UCSD-AML1 (cell line): ENCODE measurements around the gene KCNIP4.
A peak's percentile ranks its signal among the peaks of the same experiment; 100 is the strongest.

Source experiments
- DNase-seq: peaks from one replicate; lab custom pipeline; 2025; ENCODE audit not compliant: unreplicated experiment; lab: John Stamatoyannopoulos, UW

The KCNIP4 gene

DNA sequence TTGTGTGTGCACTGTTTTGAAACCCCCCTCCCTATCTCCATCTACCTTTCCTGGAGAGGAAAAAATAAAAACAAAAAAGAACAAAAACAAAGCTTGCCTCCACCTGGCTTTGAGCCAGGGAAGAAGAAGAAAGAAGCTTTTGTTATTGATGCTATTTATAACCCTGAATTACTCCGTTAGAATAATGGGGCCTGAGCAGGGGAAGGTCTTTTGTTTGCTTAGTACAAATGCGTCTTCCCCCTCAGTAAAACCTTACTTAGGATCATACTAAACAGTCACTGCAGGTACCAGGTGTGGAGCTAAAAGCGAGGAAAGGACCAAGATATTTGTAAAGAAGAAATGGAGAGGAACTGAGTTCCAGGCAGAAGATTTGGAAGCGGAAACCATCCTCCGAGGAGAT lies 352.1 kb downstream of the KCNIP4 start:
- DNase-seq: no peak

DNA sequence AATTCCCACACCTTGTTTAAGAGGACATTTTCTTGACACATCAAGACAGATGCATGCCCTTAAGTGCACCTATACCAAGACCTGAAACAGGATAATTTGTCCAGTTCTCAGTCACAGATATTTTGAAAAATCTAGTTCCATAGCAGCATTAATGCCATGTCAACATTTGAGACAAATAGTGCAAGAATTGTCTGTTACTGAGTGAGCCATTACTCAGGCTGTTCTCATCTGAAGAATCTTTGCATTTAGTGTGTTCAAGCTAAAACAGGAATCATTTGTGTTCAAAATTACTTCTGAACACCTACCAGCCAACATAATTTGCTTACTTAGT lies 354.9 kb downstream of the KCNIP4 start:
- no peak for DNase-seq

DNA sequence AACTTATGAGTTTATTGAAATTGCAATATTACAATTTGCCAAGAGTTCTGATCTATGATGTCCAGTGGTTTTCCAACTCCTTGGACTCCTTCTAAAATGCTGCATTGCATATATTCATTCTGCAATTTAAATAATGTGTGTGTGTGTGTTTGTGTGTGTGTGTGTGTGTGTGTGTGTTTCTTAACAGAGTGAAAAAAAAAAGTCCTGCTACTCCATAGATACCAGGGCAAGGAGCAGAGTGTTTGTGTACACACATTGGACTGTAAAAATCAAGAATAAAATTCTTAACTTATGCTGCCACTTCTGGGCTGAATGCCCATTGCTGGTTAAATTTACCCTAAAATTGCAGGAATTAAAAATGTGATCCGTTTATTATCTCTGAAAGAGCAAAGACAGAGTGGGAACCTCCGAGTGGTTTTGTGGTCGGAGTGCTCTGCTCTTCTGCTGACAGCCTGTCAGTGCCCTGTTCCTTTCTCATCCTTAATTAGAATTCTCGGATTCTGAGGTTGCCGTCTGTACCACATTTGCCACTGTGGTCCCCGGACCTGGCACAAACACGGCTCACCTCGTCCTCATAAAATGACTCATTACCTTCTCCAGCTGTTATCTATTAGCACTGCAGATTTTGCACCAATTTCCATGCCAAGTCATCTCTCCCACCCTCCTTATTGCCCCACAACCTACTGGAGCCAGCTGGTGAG lies 355.5 kb downstream of the KCNIP4 start:
- no peak for DNase-seq

DNA sequence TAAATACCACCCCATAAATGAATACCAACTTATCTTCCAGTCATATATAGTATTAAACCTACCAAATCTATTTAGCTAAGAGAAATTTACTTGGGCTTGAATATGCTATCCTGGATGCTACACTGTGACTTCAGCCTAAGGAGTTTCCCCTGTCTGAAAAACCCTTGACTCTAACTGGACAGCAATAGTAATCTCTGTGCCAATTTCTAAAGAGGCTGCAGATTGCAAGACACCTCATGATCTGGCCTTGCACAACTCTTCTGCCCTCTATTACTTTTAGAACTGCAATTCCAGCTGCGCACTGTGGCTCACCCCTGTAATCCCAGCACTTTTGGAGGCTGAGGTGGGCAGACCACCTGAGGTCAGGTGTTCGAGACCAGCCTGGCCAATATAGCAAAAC lies 371.5 kb downstream of the KCNIP4 start:
- DNase-seq: no peak

DNA sequence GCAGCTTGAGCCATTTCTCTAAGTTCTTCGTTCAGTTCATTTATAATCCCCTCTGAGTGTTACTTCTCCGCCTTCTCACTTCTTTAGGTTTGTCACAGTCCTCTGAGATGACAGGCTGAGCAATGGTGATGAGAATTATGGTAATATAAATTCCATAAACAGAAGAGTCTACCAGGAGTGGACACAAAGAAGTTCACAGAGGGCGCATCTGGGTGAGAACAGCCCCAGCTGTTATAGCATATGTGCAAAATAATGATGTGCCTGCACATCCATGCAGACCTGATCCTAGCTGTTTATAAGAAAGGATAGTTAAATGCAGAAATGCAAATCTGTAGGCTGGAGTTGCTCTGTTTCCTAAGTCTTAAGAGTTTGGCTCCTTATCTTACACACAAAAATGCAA lies 377.5 kb downstream of the KCNIP4 start:
- no peak for DNase-seq

DNA sequence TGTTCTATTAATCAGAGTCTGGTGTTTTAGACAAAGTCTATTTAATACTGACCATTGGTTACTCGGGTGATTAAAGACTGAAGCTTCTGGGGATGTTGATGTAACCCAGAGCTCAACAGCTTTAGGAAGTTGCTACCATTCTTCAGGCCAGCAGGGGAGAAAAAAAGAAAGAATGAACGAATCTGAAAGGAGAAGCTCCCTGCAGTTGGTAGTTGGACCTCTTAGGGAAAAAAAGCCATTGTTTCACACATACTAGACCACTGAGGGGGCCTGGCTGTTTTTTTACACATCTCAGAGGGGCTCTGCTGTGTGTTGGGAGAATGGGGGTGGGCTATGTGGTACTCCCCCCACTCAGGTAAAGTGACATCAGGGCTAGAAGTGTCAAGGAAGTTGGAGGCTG lies 378.9 kb downstream of the KCNIP4 start:
- DNase-seq: no peak

GRCh38 chr4:21555083-21555482 lies 393.5 kb downstream of the KCNIP4 start:
- no peak for DNase-seq

GRCh38 chr4:21554500-21554899 lies 394.1 kb downstream of the KCNIP4 start:
- peak; percentile 5 for DNase-seq

GRCh38 chr4:21554066-21554465 lies 394.5 kb downstream of the KCNIP4 start:
- DNase-seq: no peak

DNA sequence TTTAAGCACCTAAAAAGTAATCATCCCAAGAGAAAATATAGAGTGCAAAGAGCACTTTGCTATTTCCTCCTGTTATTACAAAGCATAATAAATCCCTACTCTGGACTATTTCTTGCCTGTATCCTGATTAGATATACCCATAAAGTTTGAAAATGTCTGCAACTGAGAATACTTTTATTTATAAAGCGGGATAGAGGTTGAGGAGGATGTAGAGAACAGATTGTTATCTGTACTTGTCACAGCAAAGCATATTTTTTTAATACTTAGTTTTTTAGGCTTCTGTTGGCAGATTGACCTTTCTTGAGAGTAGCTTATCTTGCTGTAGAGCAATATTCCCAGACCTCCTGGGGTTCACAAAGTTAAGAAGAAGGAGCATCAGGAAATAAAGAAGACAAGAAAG lies 396.1 kb downstream of the KCNIP4 start:
- DNase-seq: no peak

DNA sequence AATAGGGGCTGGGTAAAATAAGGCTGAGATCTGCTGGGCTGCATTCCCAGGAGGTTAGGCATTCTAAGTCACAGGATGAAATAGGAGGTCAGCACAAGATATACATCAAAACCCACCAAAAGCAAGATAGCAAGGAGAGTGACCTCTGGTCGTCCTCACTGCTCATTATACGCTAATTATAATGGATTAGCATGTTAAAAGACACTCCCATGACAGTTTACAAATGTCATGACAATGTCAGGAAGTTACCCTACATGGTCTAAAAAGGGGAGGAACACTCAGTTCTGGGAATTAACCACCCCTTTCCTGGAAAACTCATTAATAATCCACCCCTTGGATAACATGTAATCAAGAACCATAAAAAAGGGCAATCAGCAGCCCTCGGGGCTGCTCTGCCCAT lies 403.6 kb downstream of the KCNIP4 start:
- no peak for DNase-seq

DNA sequence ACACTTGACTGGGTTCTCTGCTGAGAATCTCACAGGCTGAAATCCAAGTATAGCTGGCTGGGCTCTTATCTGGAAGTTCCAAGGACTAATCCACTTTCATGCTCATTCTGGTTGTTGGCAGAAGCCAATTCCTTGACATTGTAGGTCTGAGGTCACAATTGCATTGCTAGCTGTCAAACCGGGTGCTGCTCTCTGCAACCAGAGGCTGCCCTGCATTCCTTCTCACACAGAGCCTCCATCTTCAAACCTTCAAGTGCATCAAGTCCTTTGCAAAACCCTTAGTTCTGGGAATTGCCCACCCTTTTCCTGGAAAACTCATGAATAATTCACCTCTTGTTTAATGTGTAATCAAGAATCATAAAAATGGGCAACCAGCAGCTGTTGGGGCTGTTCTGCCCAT lies 404.2 kb downstream of the KCNIP4 start:
- DNase-seq: no peak

- no peak for DNase-seq
Observed at GRCh38 chr4:21543514-21543913, 405.1 kb downstream of the KCNIP4 start.

DNA sequence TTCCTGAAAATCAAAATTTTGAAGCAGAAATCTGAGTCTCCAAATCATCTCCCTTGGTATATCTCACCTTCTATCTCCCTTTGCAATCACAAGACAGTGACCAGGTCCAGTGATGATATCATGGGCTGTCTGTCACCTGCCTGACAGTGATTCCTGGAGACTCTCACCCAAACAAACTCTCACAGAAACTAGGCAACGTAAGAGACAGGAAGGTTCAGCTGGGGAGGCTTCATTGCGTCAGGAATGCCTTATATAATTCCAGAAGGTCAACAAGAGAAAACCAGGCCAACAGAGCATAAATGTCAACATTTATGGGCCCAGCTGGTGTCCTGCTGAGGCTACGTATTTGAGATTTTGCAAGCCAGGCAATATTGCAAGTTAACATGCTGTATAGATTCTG lies 412.7 kb downstream of the KCNIP4 start:
- no peak for DNase-seq

GRCh38 chr4:21531048-21531447 lies 417.5 kb downstream of the KCNIP4 start:
- no peak for DNase-seq

GRCh38 chr4:21529214-21529613 lies 419.4 kb downstream of the KCNIP4 start:
- DNase-seq: no peak

DNA sequence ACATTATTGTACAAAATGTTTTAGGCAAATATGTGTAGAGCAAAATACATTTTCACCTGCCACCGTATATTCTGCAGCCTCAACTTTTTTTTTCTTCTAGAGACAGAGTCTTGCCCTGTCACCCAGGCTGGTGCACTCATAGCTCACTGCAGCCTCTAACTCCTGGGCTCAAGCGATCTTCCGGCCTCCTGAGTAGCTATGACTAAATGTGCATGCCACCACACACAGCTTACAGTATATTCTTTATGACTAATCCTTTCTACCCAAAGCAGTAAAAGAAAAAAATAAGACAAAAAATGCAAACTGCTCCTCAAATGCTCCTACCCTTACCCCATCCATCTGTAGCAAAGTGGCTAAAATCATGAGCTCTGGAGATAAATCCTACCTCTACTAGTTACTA lies 426.3 kb downstream of the KCNIP4 start:
- DNase-seq: no peak

DNA sequence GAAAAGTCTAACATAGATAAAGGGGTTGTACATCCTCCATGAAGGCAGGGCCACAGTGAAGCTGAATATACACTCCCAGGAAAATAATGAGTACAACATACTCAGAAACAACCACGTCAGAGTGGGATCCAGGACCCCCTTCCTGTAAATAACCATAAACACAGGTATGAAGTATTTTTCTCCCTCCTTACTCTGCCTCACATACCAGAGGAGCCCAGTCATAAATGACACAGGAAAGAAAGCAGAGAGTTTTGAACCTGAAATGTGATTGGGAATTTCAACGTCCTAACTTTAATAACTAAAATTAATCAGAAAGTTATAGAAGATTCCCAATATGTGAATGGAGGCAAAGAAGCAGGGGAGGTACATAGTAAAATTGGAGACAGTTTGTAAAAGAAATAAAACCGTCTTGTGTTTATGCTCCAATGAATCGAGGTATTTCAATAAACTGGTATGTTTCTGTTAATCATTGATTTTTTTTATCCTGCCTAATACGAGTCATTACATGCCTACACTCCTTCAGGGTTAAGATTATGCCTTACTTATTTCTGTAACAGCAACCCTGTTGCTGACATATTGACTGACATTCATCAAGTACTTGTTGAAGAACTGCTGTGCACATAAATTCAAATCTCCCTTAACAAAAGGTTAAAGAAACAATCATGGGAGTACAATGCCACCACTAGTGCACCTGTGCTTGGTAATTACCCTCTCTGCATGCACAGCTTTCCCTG lies 431.3 kb downstream of the KCNIP4 start:
- DNase-seq: no peak

DNA sequence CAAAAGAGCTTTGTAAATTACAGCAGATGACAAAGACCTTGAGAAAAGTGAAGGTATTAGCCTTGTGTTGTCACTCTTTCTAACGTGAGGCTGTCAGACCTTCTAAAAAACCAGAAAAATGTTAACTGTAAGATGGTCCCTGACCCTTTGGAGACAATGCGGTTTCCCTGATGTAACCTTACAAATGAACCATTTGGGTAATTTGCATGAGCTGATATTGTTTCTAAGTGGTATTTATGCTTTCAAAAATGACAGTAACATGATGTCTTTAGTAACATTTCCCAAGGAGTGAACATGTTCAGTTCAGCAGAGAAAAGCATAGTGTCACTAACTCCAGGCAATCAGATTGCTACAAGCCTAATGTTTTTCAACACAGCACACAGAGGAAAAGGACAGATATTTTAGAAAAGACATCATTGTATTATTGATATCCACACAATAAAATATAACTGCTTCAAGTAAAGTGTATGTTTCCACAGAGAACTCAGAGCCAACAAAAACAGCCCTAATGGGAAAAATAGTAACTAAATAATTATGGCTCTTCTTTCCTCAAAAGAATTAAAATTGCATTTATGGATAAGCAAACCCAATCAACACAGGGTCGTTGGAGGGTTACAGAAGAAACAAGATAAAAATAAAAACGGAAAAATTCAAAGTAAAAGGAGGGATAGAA lies 434.4 kb downstream of the KCNIP4 start:
- no peak for DNase-seq

DNA sequence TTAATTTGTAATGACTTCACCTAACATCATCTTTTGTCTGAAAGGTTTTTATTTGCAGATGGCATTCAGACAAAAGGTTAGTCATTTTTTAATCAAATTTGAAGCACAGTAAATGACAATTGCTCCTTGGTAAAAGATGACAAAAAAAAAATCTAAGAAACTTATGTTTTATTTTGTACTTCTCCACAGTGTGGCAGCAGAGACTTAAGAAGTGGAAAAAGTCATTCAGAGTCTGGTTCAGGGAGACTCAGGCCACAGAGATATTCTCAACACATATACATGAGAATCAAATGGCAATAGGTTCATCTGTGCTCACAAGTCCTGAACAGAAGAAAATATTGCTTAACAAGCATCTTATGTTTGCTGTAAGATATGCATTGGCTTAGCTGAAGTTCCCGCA lies 436.2 kb downstream of the KCNIP4 start:
- DNase-seq: no peak

DNA sequence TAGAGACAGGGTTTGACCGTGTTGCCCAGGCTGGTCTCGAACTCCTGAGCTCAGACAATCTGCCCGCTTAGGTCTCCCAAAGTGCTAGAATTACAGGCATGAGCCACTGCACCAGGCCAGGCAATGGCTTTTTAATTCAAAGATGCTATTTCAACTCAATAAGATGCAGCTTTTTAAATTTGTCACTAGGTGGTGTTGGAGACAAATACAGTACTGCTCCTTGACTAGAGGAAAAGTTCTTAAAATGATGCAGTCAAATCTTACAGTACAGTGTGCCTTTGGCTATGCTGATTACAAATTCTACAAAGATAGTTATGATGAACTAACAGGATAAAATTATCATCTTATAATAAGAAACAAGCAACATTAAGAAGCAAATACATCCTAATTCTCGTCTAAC lies 441.1 kb downstream of the KCNIP4 start:
- DNase-seq: no peak

- no peak for DNase-seq
Observed at GRCh38 chr4:21490682-21491081, 457.9 kb downstream of the KCNIP4 start.
